GM12874 (cell line): ENCODE data around the gene SDC1.

Experiments used
- TF ChIP-seq, protein P1 (sequence below): IDR thresholded peaks from 2 replicates; pipeline ENCODE4 v1.5.1; 2011; ENCODE audit warnings: low read depth, mild to moderate bottlenecking, control low read depth, low read length, moderate library complexity; ENCODE audit not compliant: insufficient read depth

The SDC1 gene

GRCh38 chr2:20231598-20232026, 6.7 kb upstream of the SDC1 start:
- TF ChIP-seq, protein P1, sequence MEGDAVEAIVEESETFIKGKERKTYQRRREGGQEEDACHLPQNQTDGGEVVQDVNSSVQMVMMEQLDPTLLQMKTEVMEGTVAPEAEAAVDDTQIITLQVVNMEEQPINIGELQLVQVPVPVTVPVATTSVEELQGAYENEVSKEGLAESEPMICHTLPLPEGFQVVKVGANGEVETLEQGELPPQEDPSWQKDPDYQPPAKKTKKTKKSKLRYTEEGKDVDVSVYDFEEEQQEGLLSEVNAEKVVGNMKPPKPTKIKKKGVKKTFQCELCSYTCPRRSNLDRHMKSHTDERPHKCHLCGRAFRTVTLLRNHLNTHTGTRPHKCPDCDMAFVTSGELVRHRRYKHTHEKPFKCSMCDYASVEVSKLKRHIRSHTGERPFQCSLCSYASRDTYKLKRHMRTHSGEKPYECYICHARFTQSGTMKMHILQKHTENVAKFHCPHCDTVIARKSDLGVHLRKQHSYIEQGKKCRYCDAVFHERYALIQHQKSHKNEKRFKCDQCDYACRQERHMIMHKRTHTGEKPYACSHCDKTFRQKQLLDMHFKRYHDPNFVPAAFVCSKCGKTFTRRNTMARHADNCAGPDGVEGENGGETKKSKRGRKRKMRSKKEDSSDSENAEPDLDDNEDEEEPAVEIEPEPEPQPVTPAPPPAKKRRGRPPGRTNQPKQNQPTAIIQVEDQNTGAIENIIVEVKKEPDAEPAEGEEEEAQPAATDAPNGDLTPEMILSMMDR: no peak

DNA sequence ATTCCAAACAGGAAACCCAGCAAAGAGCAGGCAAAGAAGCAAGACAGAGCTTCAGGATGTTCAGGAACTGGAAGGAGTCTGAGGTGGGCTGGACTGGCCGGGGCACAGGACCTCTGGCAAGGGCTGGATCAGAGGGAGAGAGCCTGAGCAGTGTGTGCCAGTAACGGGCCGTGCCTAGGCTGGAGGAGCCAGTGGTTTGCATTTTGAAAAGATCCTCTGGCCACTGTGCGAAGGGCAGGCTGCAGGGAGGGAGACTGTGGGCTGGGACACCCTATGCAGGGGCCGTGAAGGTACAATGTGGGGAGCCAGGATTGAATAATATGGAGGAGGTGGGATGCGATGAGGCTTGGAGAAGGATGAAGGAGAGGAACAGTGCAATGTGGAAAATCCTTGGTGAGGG, 6.2 kb upstream of the SDC1 start:
- TF ChIP-seq, protein P1: no peak

- TF ChIP-seq, protein P1: no peak
Observed at GRCh38 chr2:20230114-20230425, 5.1 kb upstream of the SDC1 start.

- TF ChIP-seq, protein P1: no peak
Observed at GRCh38 chr2:20229322-20230113, 4.6 kb upstream of the SDC1 start.

DNA sequence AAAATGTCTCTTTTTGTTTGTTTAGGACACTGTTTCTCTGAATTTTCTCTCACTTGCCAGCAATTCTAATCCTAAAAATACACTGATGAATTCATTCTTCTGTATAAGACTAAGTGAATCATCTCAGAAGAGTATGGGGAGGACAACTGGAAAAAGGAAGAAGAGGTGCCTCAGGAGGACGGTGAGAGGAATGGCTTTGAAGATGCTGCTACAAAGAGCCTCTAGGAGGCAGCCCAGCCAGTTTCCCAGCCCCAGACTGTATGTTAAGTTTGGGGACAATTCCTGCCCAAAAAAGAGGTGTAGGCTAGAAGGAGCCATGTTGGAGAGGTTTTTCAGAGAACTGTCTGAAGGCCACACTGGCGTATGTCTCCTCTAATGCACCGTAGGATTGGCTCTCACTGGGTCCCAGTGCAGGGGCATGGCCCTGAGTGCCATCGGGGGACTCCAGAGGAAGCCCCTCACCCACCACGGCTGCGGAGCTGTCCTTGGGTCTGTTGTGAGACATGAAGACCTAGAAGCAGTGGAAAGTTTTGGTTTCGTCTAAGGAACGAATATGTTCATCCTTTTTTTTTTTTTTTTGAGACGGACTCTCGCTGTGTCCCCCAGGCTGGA, 3.1 kb upstream of the SDC1 start:
- TF ChIP-seq, protein P1: no peak

DNA sequence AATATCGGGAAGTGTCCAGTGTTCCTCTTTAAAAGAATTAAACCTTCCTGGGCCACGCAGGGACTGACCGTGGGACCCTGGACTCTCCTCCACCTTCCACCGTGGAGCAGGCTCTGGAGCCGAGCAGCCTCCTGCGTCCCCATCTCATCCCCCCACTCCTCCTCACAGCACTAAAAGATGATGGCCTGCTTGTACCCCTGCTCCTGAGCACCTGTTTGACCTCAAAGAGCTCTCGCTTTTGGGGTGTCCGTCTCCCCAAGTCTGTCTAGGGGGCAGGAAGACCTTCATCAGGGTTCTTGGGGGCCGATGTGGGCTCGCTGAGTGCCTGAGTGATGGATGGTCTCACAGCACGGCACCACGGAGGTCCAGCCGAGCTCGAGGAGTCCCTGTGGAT, 1.2 kb upstream of the SDC1 start:
- TF ChIP-seq, protein P1: no peak

- TF ChIP-seq, protein P1: peak; percentile 77
Observed at GRCh38 chr2:20225294-20226151, 593 bp upstream of the SDC1 start.
